Measurements from ENCODE around the gene TAGLN3.

Gene TAGLN3

DNA sequence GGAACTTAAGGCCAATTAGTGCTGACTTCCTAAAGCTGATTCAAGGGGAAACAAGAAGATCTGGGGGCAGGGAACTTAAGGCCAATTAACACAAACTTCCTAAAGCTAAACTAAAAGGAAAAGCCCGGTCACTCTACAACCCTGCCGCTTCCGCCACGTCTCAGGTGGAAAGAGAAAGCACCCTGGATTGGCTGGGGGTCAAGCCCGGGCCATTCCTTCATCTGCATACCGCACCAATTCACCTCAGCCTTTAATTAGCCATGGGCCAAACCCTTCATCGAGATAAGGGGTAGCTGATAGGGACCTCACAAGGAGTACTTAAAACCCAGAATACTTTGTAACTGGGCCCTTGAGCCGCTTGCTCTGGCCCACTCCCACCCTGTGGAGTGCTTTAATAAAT lies 50.2 kb downstream of the TAGLN3 start:
- no peak for DNase-seq (ENCODE audit: low read depth)

DNA sequence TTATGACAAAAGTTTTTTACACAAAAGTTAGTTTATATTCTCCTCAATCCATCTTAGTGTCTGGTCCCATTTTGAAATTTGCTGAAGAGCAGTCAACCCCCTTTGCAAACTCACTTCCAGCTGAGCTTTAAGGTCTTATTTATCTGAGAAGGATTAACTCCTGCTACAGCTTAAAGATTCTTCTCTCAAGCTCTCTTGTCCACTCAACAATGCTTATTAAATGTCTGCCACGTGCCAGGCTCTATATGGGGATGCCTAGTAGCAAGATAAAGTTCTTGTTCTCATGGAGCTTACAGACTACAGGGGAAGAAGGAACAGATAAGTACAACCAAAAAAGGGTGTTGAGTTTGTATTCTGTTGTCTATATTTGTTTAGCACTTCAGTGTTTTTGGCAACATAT lies 54.5 kb downstream of the TAGLN3 start:
- DNase-seq (ENCODE audit: low read depth) = no peak

DNA sequence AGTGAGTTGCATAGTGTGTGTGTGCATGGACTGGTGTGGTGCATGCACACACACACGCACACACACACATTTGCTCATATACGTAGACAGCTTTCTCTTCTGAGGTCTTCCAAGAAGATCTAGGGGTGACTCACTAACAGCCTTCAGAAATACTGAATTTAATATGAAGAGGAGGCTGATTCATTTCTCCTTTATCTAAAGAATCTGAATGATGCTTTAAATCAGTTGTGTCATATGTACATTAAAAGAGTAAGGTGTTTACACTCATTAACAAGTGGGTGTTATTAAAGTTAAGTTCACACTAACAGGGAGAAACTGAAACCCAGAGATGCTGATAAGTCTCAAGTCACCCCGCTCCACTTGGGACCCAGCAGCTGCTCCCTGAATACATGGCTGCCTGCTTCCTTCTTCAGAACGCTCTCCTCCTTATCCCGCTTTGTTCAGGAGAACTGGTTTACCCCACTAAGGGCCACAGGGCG lies 57.8 kb downstream of the TAGLN3 start:
- DNase-seq (ENCODE audit: low read depth) = no peak

DNA sequence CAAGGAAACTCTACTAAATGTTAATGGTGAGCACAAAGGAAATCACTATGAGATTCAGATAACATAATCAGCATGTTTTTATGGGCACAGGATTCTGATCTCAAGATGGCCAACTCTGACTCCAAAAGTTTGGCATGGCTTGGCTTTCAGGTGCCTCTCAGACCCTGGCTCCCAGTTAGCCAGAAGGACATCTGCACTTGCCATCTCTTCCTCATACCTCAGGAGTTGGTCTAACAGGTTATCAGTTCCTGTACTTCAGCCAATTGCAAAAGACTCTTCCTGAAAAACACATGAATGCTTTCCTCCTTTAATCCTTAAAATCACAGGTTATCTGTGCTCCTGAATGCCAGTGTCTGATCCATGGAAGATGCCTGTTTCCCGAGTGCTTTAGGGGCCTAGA lies 60.8 kb downstream of the TAGLN3 start:
- no peak for DNase-seq (ENCODE audit: low read depth)

DNA sequence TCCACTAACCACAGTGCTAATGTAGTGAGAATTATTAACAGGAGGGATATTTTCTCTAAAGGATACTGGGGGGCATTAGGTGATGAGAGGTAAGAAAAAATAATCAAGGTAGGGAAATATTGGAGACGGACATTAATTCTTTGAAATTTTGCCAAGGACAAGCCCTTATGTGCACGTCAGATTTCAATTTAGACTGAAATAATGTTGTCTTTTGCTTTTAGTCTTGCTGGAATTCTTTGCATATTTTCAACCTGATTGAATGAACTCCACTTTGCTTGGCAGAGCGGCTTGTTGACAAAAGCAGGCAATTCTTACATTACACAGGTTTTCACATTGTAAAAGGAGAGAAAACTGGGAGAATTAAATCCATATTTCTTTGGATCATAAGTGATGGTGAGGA lies 62.4 kb downstream of the TAGLN3 start:
- DNase-seq (ENCODE audit: low read depth) = no peak
